Neural cell (in vitro differentiated cells): ENCODE results near the gene ACP2. TPM values are rescaled to one million over a fixed set of nuclear protein-coding genes. Genes with fewer than 3 reads are reported as not detected.

Experiments
- H2AFZ ChIP-seq: fragments of 200-600, 300-800 bp; sonication (generic), shearing (Covaris generic); 2 replicates; pipeline ENCODE4 v1.6.0; 2014; ENCODE audit warnings: low read depth, mild to moderate bottlenecking, antibody characterized with exemption, low read length, moderate library complexity
- H3F3A ChIP-seq: fragments of 200-600 bp; shearing (Covaris generic); 2 replicates; pipeline ENCODE4 v1.6.1; 2016; ENCODE audit warnings: mild to moderate bottlenecking, moderate library complexity, mixed read lengths, antibody characterized with exemption, low read length; ENCODE audit not compliant: insufficient read depth, poor library complexity, severe bottlenecking
- H3K27ac ChIP-seq: fragments of 200-600, 300-800 bp; sonication (generic), shearing (Covaris generic); 2 replicates; pipeline ENCODE4 v1.5.1; 2014; ENCODE audit warnings: mild to moderate bottlenecking, low read length, moderate library complexity
- H3K27me3 ChIP-seq: fragments of 300-800, 200-600 bp; sonication (generic), shearing (Covaris generic); 2 replicates; pipeline ENCODE4 v1.6.0; 2014; ENCODE audit warnings: mild to moderate bottlenecking, low read depth, low read length, moderate library complexity; ENCODE audit not compliant: insufficient read depth
- H3K36me3 ChIP-seq: fragments of 300-800, 200-600 bp; sonication (generic), shearing (Covaris generic); 2 replicates; pipeline ENCODE4 v1.5.1; 2014; ENCODE audit warnings: mild to moderate bottlenecking, antibody characterized with exemption, low read length, moderate library complexity; ENCODE audit not compliant: insufficient read depth
- H3K4me2 ChIP-seq: fragments of 300-800, 200-600 bp; sonication (generic), shearing (Covaris generic); 2 replicates; pipeline ENCODE4 v1.6.0; 2014; ENCODE audit warnings: mild to moderate bottlenecking, low read length
- H3K4me3 ChIP-seq: fragments of 300-800, 200-600 bp; sonication (generic), shearing (Covaris generic); 2 replicates; pipeline ENCODE4 v1.5.1; 2014; ENCODE audit warnings: mild to moderate bottlenecking, low read length, moderate library complexity
- H3K79me2 ChIP-seq: fragments of 200-600 bp; shearing (Covaris generic); replicated peaks from 2 replicates; pipeline ENCODE4 v1.6.0; 2014; ENCODE audit warnings: mild to moderate bottlenecking, low read length, moderate library complexity; ENCODE audit not compliant: insufficient read depth
- H3K9ac ChIP-seq: fragments of 300-800, 200-600 bp; sonication (generic), shearing (Covaris generic); 2 replicates; pipeline ENCODE4 v1.6.1; 2016; ENCODE audit warnings: mild to moderate bottlenecking, low read length, mixed read lengths
- H3K9me2 ChIP-seq: fragments of 200-600 bp; shearing (Covaris generic); 2 replicates; pipeline ENCODE4 v1.6.1; 2016; ENCODE audit warnings: mild to moderate bottlenecking, low read length, mixed read lengths; ENCODE audit not compliant: insufficient read depth
- H3K9me3 ChIP-seq: fragments of 200-600, 300-800 bp; sonication (generic), shearing (Covaris generic); 2 replicates; pipeline ENCODE4 v1.6.1; 2016; ENCODE audit warnings: mild to moderate bottlenecking, mixed run types, low read length, moderate library complexity, mixed read lengths
- H4K20me1 ChIP-seq: fragments of 200-600 bp; shearing (Covaris generic); 2 replicates; pipeline ENCODE4 v1.6.1; 2016; ENCODE audit warnings: mild to moderate bottlenecking, mixed run types; ENCODE audit not compliant: insufficient read depth
- CTCF ChIP-seq: fragments of 450-650 bp; IDR thresholded peaks from 2 replicates; pipeline ENCODE4 v1.5.1; 2014; ENCODE audit warnings: antibody characterized with exemption, mild to moderate bottlenecking, moderate library complexity; ENCODE audit not compliant: poor library complexity, severe bottlenecking
- EP300 ChIP-seq: fragments of 450-650 bp; conservative IDR thresholded peaks from 2 replicates; pipeline ENCODE4 v1.6.1; 2014; ENCODE audit warnings: antibody characterized with exemption, mild to moderate bottlenecking, moderate library complexity; ENCODE audit not compliant: poor library complexity, severe bottlenecking
- EZH2 ChIP-seq: fragments of 200-600, 300-800 bp; shearing (Covaris generic), sonication (generic); IDR thresholded peaks from 2 replicates; pipeline ENCODE4 v1.6.1; 2014; ENCODE audit warnings: antibody characterized with exemption, low read length, borderline replicate concordance, mild to moderate bottlenecking; ENCODE audit not compliant: insufficient read depth, poor library complexity, severe bottlenecking
- MXI1 ChIP-seq: fragments of 450-650 bp; conservative IDR thresholded peaks from 2 replicates; pipeline ENCODE4 v1.6.1; 2014; ENCODE audit warnings: antibody characterized with exemption, mild to moderate bottlenecking; ENCODE audit not compliant: poor library complexity, severe bottlenecking
- POLR2AphosphoS5 ChIP-seq: IDR thresholded peaks from 2 replicates; pipeline ENCODE4 v1.6.1; 2012
- RAD21 ChIP-seq: fragments of 450-650 bp; conservative IDR thresholded peaks from 2 replicates; pipeline ENCODE4 v1.6.1; 2014; ENCODE audit warnings: antibody characterized with exemption, mild to moderate bottlenecking, moderate library complexity
- REST ChIP-seq: IDR thresholded peaks from 2 replicates; pipeline ENCODE4 v1.6.1; 2012; ENCODE audit warnings: borderline replicate concordance
- SMC3 ChIP-seq: fragments of 450-650 bp; conservative IDR thresholded peaks from 2 replicates; pipeline ENCODE4 v1.6.1; 2014; ENCODE audit warnings: antibody characterized with exemption, mild to moderate bottlenecking, moderate library complexity; ENCODE audit not compliant: poor library complexity
- TAF1 ChIP-seq: IDR thresholded peaks from 2 replicates; pipeline ENCODE4 v1.6.1; 2012; ENCODE audit warnings: low read depth
- polyA plus RNA-seq: library from polyadenylated mRNA; depleted of rRNA; stranded (reverse); fragments of >200 nt; gene quantifications from 2 replicates; pipeline ENCODE4 v1.2.3, GENCODE V29; 2014

The ACP2 gene
- polyA plus RNA-seq, 1 donor from 2014 or later: 48.1 TPM

- Histone ChIP-seq H2AFZ (no peak overlapping the region), H3K9ac (no peak overlapping the region), H3K9me3 (no peaks in the 10 kb centered on the region), H3K27me3 (no peaks in the 10 kb centered on the region), H3F3A (peaks cover 4% of the 10 kb centered on the region), H3K79me2 (no peaks in the 10 kb centered on the region), H3K36me3 (no peaks in the 10 kb centered on the region), H3K27ac (no peak overlapping the region), H3K4me3 (no peak overlapping the region), H3K4me2 (no peak overlapping the region), H3K9me2 (no peaks in the 10 kb centered on the region), H4K20me1 (no peaks in the 10 kb centered on the region)
- TF ChIP-seq SMC3: no peak
- no peak for TF ChIP-seq MXI1
- TF ChIP-seq RAD21: no peak
- no peak for TF ChIP-seq EZH2
- no peak for TF ChIP-seq EP300
These were observed 15.5 kb upstream of the ACP2 start for GRCh38 chr11:47264119-47264518.

GRCh38 chr11:47261291-47261800, 12.7 kb upstream of the ACP2 start:
- no peaks in the 10 kb centered on the region for H4K20me1 ChIP-seq
- H3K27me3 ChIP-seq: no peaks in the 10 kb centered on the region
- H2AFZ ChIP-seq: no peak overlapping the region
- H3K4me2 ChIP-seq: no peak overlapping the region
- no peaks in the 10 kb centered on the region for H3K79me2 ChIP-seq
- H3K9ac ChIP-seq: no peak overlapping the region
- H3K36me3 ChIP-seq: no peaks in the 10 kb centered on the region
- no peaks in the 10 kb centered on the region for H3F3A ChIP-seq
- H3K4me3 ChIP-seq: no peak overlapping the region
- no peaks in the 10 kb centered on the region for H3K9me2 ChIP-seq
- no peak overlapping the region for H3K27ac ChIP-seq
- H3K9me3 ChIP-seq: no peaks in the 10 kb centered on the region
- TF ChIP-seq EP300 (no peak), POLR2AphosphoS5 (no peak), REST (no peak), MXI1 (no peak), CTCF (no peak), EZH2 (no peak), RAD21 (no peak), SMC3 (no peak), TAF1 (no peak)
